ENCODE data around the gene NT5C1B.

DNA sequence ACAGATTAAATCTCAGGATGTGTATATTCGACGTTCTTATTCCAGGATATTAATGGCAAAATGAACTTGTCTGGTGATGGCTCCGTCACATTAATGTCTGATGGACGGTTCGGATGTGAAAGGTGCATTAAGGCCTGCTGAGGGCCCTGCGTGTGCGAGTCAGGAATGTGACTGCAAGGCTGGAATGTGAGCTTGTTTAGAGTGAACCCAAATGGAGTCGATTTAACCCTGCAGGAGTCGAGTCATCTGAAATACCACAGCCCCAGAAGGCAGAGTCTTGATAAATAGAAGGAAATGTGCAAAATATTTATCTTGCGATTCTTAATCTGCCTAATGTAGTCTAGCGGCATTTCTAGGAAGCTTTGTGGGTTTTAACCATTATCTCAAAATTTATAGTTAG is 73.3 kb downstream of the NT5C1B start:
- TF ChIP-seq, protein P1, sequence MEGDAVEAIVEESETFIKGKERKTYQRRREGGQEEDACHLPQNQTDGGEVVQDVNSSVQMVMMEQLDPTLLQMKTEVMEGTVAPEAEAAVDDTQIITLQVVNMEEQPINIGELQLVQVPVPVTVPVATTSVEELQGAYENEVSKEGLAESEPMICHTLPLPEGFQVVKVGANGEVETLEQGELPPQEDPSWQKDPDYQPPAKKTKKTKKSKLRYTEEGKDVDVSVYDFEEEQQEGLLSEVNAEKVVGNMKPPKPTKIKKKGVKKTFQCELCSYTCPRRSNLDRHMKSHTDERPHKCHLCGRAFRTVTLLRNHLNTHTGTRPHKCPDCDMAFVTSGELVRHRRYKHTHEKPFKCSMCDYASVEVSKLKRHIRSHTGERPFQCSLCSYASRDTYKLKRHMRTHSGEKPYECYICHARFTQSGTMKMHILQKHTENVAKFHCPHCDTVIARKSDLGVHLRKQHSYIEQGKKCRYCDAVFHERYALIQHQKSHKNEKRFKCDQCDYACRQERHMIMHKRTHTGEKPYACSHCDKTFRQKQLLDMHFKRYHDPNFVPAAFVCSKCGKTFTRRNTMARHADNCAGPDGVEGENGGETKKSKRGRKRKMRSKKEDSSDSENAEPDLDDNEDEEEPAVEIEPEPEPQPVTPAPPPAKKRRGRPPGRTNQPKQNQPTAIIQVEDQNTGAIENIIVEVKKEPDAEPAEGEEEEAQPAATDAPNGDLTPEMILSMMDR (IDR thresholded peaks at IDR 0.05), result no peak
- no peak for TF ChIP-seq EZH2 (IDR thresholded peaks at IDR 0.05)
